T-helper 17 cell (primary cell): Measurements from ENCODE around the gene ACAN. TPM values are rescaled to one million over a fixed set of nuclear protein-coding genes. Genes with fewer than 3 reads are reported as not detected.

Source experiments
- ATAC-seq: fragments of 150-1000 bp; cut with Tn5 transposase; 2 replicates; pipeline ENCODE4 v1.10.0; 2021; ENCODE audit warnings: mild to moderate bottlenecking, moderate library complexity
- DNase-seq, 3 donors: peaks; one replicate each; pipeline versions ENCODE4 v3.0.0 to v3.0.0-alpha.2; 2020 to 2021
- H3K9me3 ChIP-seq: one replicate; pipeline ENCODE4 v1.7.0; 2013; ENCODE audit warnings: low read length, mild to moderate bottlenecking; ENCODE audit not compliant: control insufficient read depth, poor library complexity, severe bottlenecking
- H3K27ac Mint-ChIP-seq: one replicate; pipeline ENCODE4 v1.8.0; 2022; ENCODE audit warnings: mild to moderate bottlenecking, moderate library complexity, mixed read lengths
- H3K27me3 Mint-ChIP-seq: one replicate; pipeline ENCODE4 v1.8.0; 2022; ENCODE audit warnings: mixed read lengths
- H3K36me3 Mint-ChIP-seq: one replicate; pipeline ENCODE4 v1.8.0; 2022; ENCODE audit warnings: low read depth, mixed read lengths
- H3K4me1 Mint-ChIP-seq: one replicate; pipeline ENCODE4 v1.8.0; 2022; ENCODE audit warnings: mild to moderate bottlenecking, mixed read lengths
- H3K4me3 Mint-ChIP-seq: one replicate; pipeline ENCODE4 v1.8.0; 2022; ENCODE audit warnings: mild to moderate bottlenecking, moderate library complexity, mixed read lengths
- total RNA-seq, 4 donors: library from RNA in 2 of 4; stranded (reverse) in 2 of 4; gene quantifications; one replicate each; pipeline ENCODE4 v1.2.3 and lab custom pipeline; 2022 to 2026

ACAN gene
- total RNA-seq, 2 donors from 2014 or later = not detected

DNA sequence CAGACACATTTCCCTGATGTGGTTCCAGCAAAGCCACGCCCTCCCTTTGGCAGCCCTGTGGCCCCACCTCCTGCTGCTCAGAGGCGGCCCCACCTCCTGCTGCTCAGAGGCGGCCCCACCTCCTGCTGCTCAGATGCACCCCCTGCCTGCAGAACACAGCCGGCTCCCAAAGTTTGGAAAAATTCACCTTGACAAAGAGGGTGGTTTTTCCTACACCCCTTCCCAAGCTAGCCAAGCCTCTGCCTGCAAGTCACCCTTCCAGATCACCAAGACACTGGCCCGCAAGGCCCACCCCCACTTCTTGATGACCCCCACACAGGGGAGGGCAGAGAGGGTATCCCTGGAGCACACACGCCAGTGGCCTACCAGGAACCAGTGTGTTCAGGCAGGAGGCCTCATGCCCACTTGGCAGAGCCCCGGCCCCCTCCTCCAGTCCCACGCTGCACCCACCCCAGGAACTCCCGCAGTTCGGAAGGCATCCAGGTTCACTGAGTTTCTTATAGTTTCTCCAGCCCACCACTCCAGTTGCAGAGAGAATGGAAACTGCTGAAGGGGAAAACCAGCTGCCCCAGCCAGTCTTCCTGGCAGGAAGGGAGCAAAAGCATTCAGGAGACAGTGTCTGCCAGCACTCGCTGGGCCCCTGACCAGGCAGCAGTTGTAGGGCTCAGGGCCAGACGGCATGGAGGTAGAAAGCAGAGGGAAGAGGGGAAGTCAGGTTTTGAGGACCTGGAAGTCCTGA is 94.4 kb downstream of the ACAN start:
- ATAC-seq = peak; percentile 69
- peak overlapping the region; percentile 100 for H3K27ac Mint-ChIP-seq
- peaks cover 35% of the 10 kb centered on the region for H3K4me1 Mint-ChIP-seq

DNA sequence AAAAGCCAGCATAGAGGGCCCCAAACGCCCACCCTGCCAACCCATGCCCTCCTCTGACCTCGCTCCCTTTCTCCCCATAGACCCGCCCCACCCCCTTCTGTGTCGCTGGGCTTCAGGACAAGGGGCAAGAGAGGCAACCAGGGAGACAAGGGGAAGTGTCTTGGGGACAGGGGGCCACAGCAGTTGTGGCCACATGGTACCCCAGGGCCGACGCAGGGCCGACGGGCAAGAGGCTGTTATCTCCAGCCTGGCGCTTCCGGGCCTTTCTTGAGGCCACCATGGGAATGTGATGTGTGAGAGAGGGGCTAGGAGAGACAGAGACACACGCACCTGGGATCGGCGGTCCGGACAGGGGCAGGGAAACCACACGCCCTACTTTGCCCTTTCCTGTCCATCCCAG is 95.5 kb downstream of the ACAN start:
- H3K27ac Mint-ChIP-seq = peak overlapping the region; percentile 100
- peaks cover 41% of the 10 kb centered on the region for H3K4me1 Mint-ChIP-seq
- no peak for ATAC-seq
- H3K4me3 Mint-ChIP-seq = no peak overlapping the region
- H3K9me3 ChIP-seq = no peaks in the 10 kb centered on the region
- no peak for DNase-seq
- H3K27me3 Mint-ChIP-seq = no peaks in the 10 kb centered on the region
- H3K36me3 Mint-ChIP-seq = peaks cover 7% of the 10 kb centered on the region

More for the DNA sequence above, 94.4 kb downstream of the ACAN start:
- no peaks in the 10 kb centered on the region for H3K9me3 ChIP-seq
- peak; percentile 30 to 73 (median 62) for DNase-seq
- Mint-ChIP-seq H3K27me3 (no peaks in the 10 kb centered on the region), H3K4me3 (no peak overlapping the region), H3K36me3 (peaks cover 7% of the 10 kb centered on the region)

DNA sequence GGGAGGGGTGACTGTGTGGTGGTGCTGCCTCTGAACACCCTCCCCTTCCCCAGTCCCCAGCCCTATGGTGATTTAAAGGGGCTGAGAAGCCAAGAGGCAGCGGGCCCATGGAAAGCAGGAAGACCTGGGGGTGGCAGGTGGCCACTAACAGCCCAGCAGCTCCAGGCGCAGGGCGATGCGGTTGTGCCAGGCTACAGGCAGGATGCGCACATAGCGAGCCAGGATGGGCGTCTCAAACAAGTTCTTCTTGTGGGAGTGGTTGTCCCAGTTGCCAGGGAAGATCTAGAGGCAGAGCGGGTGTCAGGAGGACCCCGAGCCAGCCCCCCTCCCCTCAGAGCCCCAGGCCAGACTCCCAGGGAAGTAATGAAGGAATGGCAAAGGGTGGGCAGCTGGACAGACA is 96.0 kb downstream of the ACAN start:
- Mint-ChIP-seq H3K4me1 (peaks cover 43% of the 10 kb centered on the region), H3K4me3 (no peak overlapping the region), H3K27me3 (no peaks in the 10 kb centered on the region), H3K36me3 (peaks cover 7% of the 10 kb centered on the region), H3K27ac (peak overlapping the region; percentile 100)
- DNase-seq = no peak
- no peak for ATAC-seq
- H3K9me3 ChIP-seq = no peaks in the 10 kb centered on the region

DNA sequence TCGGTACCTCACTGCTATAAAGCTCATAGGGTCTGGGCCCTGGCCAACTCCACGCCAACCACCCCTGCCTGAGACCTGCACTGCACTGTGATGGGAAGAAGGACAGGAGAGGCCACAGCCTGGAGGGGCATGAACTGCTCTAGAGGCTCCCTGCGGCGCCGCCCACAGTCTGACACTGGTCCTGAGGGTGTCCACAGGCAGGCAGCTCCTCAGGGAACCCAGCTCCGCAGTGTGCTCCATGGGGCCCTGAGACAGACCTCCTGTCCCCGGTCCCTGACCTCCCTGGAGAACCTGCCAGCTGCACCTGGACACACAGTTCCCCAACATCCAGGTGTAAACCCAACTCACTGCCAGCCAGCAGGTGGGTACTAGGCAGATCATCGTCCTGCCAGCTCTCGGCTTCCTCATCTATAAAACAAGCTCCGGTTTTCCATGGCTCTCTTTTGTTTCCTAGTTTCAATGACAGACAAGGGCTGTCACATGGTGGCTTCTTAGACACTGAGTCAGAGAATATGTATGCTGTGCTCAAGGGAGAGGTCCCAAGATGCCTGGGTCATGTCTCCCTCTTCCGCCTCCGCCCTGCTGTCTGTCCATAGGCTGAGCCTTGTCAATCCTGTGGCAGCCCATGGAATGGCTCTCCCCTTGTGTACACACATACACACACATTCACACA is 97.2 kb downstream of the ACAN start:
- H3K9me3 ChIP-seq = no peaks in the 10 kb centered on the region
- H3K4me3 Mint-ChIP-seq = no peak overlapping the region

DNA sequence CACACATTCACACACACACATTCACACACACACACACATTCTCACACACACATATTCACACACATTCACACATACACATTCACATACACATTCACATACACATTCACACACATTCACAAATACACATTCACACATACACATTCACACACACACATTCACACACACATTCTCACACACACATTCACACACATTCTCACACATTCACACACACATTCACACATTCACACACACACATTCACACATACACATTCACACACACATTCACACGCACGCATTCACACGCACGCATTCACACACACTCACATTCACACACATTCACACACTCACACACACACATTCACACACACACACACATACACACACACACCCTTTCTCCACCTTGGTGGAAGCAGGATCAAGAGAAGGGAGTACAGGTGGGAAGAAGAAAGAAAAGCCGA is 97.8 kb downstream of the ACAN start:
- no peaks in the 10 kb centered on the region for H3K9me3 ChIP-seq
- H3K27me3 Mint-ChIP-seq = no peaks in the 10 kb centered on the region
- DNase-seq (no peak), ATAC-seq (no peak)
- H3K4me3 Mint-ChIP-seq = no peak overlapping the region
- peak overlapping the region; percentile 100 for H3K27ac Mint-ChIP-seq
- H3K36me3 Mint-ChIP-seq = peaks cover 7% of the 10 kb centered on the region
- H3K4me1 Mint-ChIP-seq = peaks cover 49% of the 10 kb centered on the region

More for the DNA sequence above, 97.2 kb downstream of the ACAN start:
- ATAC-seq = no peak
- DNase-seq = no peak
- H3K27me3 Mint-ChIP-seq = no peaks in the 10 kb centered on the region
- H3K27ac Mint-ChIP-seq = peak overlapping the region; percentile 100
- H3K36me3 Mint-ChIP-seq = peaks cover 7% of the 10 kb centered on the region
- peaks cover 51% of the 10 kb centered on the region for H3K4me1 Mint-ChIP-seq

DNA sequence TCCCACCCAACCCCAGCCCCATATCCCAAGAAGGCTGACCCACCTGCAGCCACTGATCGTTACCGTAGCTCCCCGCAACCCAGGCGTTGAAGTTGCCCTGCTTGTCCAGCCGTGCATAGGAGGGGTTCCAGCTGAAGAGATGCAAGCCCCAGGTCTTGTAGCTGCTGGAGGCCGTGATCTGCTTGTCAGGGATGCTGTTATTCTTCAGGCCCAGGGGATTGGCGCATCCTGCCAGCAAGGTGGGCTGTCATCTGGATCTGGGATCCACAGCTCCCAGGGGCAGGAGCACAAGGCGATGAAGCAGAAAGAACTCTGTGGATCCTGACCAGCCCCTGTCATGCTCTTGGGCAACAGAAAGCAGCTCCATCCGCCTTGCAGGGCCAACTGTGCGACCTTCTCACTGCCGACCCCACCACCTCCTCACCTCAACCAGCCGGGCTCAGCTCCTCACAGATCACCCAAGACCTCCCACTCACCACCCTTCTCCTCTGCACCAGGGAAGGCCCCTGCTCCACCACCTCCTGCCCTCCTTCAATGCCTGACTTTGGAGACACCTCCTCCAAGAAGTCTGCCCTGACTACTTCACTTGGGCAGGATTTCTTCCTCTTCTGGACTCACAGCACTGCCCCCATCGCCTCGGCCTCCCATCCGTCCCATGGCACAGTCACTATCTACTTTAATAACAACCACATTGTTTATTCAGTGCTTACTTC is 98.4 kb downstream of the ACAN start:
- Mint-ChIP-seq H3K27me3 (no peaks in the 10 kb centered on the region), H3K27ac (peak overlapping the region; percentile 100), H3K36me3 (peaks cover 7% of the 10 kb centered on the region), H3K4me1 (peaks cover 46% of the 10 kb centered on the region), H3K4me3 (no peak overlapping the region)
- H3K9me3 ChIP-seq = no peaks in the 10 kb centered on the region
- ATAC-seq (no peak), DNase-seq (no peak)

DNA sequence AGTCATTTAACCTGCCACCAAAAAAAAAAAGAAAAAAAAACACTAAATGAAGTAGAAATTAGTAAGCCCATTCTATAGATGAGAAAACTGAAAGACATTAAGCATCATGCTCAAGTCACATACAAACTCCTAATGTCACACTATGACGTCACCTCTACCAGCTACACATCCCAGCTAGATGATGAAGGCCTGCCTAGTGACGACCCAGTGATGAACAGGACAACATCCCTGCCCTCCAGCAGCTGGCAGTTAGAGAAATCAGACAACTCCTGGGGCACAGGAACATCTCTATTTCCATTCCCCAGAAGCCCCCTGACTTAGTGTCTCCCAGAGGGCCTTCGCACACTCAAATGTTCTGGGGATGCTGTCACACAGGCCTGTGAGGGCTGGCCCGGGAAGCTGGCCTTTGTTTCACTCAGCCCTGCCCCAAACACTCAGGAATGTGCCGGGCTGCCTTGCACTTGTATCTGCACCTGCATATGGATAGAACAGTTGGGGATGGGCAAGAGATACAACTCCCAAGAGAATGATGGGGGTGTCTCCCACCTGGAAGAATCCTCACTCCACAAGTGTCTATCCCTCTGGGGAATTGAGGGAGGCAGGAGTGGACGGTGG is 99.1 kb downstream of the ACAN start:
- H3K27ac Mint-ChIP-seq = peak overlapping the region; percentile 100
- peaks cover 7% of the 10 kb centered on the region for H3K36me3 Mint-ChIP-seq
- ATAC-seq = no peak
- no peaks in the 10 kb centered on the region for H3K9me3 ChIP-seq
- DNase-seq = no peak
- no peak overlapping the region for H3K4me3 Mint-ChIP-seq
- no peaks in the 10 kb centered on the region for H3K27me3 Mint-ChIP-seq
- H3K4me1 Mint-ChIP-seq = peaks cover 45% of the 10 kb centered on the region

DNA sequence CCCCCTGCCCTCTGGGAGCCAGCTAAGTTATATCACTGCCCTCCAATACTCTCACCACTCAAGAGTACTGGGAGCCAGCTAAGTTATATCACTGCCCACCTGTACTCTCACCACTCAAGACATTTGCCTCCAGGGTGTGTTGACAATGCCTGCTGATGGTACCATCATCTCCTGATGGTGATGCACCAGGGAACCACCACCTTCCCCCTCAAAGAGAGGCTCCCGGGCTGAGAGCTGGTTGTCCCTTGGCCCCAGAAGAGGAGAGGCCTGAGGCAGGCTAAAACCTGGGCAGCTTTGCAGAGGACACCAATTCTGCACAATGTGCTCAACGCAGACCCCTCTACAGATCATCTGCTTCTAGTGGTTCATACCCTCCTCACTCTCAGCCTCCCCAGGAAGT is 99.6 kb downstream of the ACAN start:
- DNase-seq = no peak
- ATAC-seq = no peak
- H3K9me3 ChIP-seq = no peaks in the 10 kb centered on the region
- peak overlapping the region; percentile 100 for H3K27ac Mint-ChIP-seq
- H3K27me3 Mint-ChIP-seq = no peaks in the 10 kb centered on the region
- H3K4me1 Mint-ChIP-seq = peaks cover 41% of the 10 kb centered on the region
- H3K4me3 Mint-ChIP-seq = no peak overlapping the region
- H3K36me3 Mint-ChIP-seq = peaks cover 7% of the 10 kb centered on the region

DNA sequence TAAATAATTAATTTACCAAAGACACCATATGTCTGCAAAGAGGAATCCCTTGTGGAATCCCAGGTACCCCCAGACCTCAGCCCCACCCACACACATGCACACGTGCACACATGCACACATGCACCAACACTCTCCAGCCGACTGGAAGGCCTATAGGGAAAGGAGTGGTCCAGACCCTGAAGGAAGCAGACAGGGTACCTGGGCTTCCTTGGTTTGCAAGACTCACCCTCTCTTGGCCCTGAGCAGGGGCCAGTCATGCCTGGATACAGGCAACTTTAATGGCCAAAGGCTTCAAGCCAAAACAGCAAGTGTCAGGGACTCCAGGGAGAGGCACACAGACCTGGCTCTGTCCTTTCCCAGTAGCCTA is 101.0 kb downstream of the ACAN start:
- H3K27me3 Mint-ChIP-seq = no peaks in the 10 kb centered on the region
- peaks cover 7% of the 10 kb centered on the region for H3K36me3 Mint-ChIP-seq
- no peak for DNase-seq
- H3K27ac Mint-ChIP-seq = peak overlapping the region; percentile 100
- no peak for ATAC-seq
- no peaks in the 10 kb centered on the region for H3K9me3 ChIP-seq
- peaks cover 43% of the 10 kb centered on the region for H3K4me1 Mint-ChIP-seq
- H3K4me3 Mint-ChIP-seq = peak overlapping the region; percentile 85

DNA sequence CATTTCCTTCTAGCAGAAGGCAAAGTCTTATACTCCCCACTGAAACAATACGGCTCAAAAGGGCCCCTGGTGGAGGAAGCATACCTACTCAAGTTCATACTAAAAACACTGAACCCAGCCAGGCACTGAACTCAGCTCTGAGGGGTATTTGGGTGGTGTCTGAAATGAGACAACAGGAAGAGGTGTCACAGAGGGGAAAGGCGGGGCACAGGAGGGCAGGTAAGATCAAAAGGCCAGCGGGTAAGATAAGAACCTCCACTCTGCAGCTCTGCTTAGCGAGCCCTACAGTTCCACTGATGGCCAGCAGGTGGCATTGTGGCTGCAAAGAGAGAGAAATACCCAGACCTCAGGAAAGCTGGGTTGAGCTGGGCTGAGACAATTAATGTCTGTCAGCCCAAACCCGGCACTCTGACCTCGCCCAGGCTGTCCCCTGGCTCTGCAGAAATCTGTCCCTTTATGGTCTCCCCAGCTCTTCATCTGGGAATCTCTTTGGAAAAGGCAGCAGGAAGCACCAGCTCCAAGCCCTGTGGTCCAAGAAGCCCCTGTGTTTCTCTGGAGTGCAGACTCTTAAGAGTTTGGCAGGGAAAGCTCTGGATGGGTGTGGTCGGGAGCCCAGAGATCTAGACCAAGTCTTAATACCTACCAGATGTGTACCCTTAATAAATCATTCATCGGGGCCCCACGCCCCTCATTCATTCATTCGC is 101.5 kb downstream of the ACAN start:
- Mint-ChIP-seq H3K27ac (peak overlapping the region; percentile 100), H3K4me1 (peaks cover 43% of the 10 kb centered on the region), H3K36me3 (peaks cover 7% of the 10 kb centered on the region), H3K27me3 (no peaks in the 10 kb centered on the region), H3K4me3 (peak overlapping the region; percentile 85)
- H3K9me3 ChIP-seq = no peaks in the 10 kb centered on the region
- DNase-seq (peak; percentile 80 to 95 (median 88)), ATAC-seq (peak; percentile 99)

DNA sequence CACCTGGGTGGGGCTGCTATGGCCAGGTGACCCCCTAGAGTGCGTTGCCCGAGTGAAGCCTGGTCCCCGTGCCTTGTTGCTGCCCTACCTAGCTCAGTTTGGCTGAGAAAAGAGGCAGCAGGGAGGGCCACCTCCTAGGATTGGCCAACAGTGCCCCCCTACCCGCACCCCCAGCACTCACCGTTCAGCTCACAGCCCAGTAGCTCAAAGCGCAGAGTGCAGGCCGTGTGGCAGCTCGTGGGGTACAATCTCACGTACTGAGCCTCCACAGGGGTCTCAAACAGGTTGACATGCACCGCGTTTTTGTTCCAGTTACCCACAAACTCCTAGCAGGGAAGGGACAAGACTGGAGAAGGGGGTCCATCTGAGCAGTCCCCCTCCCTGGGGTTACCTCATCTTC is 102.3 kb downstream of the ACAN start:
- H3K4me1 Mint-ChIP-seq = peaks cover 47% of the 10 kb centered on the region
- DNase-seq (no peak), ATAC-seq (no peak)
- H3K27ac Mint-ChIP-seq = peak overlapping the region; percentile 100
- no peaks in the 10 kb centered on the region for H3K27me3 Mint-ChIP-seq
- H3K9me3 ChIP-seq = no peaks in the 10 kb centered on the region
- peaks cover 7% of the 10 kb centered on the region for H3K36me3 Mint-ChIP-seq
- no peak overlapping the region for H3K4me3 Mint-ChIP-seq

DNA sequence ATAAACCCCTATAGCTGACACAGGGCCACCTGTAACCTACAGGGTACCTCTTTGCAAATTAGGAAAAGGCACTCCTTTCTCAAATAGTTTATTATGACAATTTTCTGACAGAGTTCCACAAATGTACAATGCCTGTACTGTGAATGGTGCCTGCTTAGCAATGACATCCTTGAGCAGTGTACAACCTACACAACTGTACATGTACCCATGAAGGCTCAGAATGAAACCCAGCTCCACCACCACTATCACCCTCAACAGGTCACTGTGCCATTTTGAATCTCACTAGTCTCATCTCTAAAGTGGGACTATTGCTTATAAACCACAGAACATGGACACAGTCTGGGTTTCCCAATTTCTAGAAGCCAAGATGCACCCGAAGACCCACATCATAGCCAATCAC is 102.9 kb downstream of the ACAN start:
- peak overlapping the region; percentile 100 for H3K27ac Mint-ChIP-seq
- H3K4me1 Mint-ChIP-seq = peaks cover 45% of the 10 kb centered on the region
- H3K9me3 ChIP-seq = no peaks in the 10 kb centered on the region
- ATAC-seq (no peak), DNase-seq (no peak)
- H3K4me3 Mint-ChIP-seq = no peak overlapping the region
- no peaks in the 10 kb centered on the region for H3K27me3 Mint-ChIP-seq
- peaks cover 1% of the 10 kb centered on the region for H3K36me3 Mint-ChIP-seq
